Panc1 (cell line): Measurements from ENCODE around the gene LARGE2. TPM values are rescaled to one million over a fixed set of nuclear protein-coding genes. Genes with fewer than 3 reads are reported as not detected.

Experiments
- ATAC-seq: fragments of 200-7000 bp; cut with Tn5 transposase; 2 replicates; pipeline ENCODE4 v1.9.1; 2020; ENCODE audit warnings: mild to moderate bottlenecking, moderate library complexity
- BruUV-seq: library from RNA; stranded (reverse); fragments of 400-500 nt; replicated peaks from 2 replicates; lab custom pipeline; 2021; lab: Mats Ljungman, UMichigan
- CTCF ChIA-PET: fragments of 300-600 bp; sonication (Branson Sonifier 250); formaldehyde crosslinking; loops from one replicate; lab custom pipeline; 2022; ENCODE audit warnings: antibody characterized with exemption; lab: Charles Lee
- POLR2A ChIA-PET: fragments of 300-600 bp; sonication (Branson Sonifier 250); formaldehyde crosslinking; loops from one replicate; lab custom pipeline; 2022; ENCODE audit warnings: antibody characterized with exemption; lab: Charles Lee
- DNase-seq: peaks from one replicate; pipeline ENCODE4 v3.0.0-alpha.2; 2010; ENCODE audit warnings: low read depth, low spot score
- H3K27ac ChIP-seq: 2 replicates; pipeline ENCODE4 v1.5.1; 2011; ENCODE audit warnings: mild to moderate bottlenecking, low read length, inconsistent platforms
- H3K27me3 ChIP-seq: fragments of 200-500 bp; sonication (Bioruptor generic); 2 replicates; pipeline ENCODE4 v1.6.0; 2014; ENCODE audit warnings: low read length, inconsistent platforms; ENCODE audit not compliant: control insufficient read depth, insufficient read depth
- H3K36me3 ChIP-seq: fragments of 200-500 bp; sonication (Bioruptor generic); 2 replicates; pipeline ENCODE4 v1.5.1; 2014; ENCODE audit warnings: inconsistent platforms, mild to moderate bottlenecking, low read length, moderate library complexity; ENCODE audit not compliant: control insufficient read depth, insufficient read depth
- H3K4me1 ChIP-seq: 2 replicates; pipeline ENCODE4 v1.5.1; 2011; ENCODE audit warnings: inconsistent platforms, mild to moderate bottlenecking, low read length, moderate library complexity; ENCODE audit not compliant: control insufficient read depth, insufficient read depth
- H3K4me3 ChIP-seq, 2 experiments: 2 replicates each; pipeline ENCODE4 v1.5.1; 2011 to 2012; ENCODE audit warnings: low read depth in 2 of 2, low read length in 2 of 2, mild to moderate bottlenecking in 2 of 2, inconsistent platforms in 1 of 2, moderate library complexity in 1 of 2
- H3K9me3 ChIP-seq: fragments of 200-500 bp; sonication (Bioruptor generic); 2 replicates; pipeline ENCODE4 v1.5.1; 2014; ENCODE audit warnings: low read depth, mild to moderate bottlenecking, inconsistent platforms, low read length, moderate library complexity; ENCODE audit not compliant: control insufficient read depth, insufficient read depth
- POLR2AphosphoS5 ChIP-seq: IDR thresholded peaks from 2 replicates; pipeline ENCODE4 v1.6.1; 2012; ENCODE audit warnings: mild to moderate bottlenecking, low read depth, low read length, moderate library complexity
- SIN3A ChIP-seq: IDR thresholded peaks from 2 replicates; pipeline ENCODE4 v1.6.1; 2012; ENCODE audit warnings: low read depth, mild to moderate bottlenecking, low read length, moderate library complexity, borderline replicate concordance; ENCODE audit not compliant: insufficient read depth
- TCF7L2 ChIP-seq: IDR thresholded peaks from 2 replicates; pipeline ENCODE4 v1.6.1; 2011; ENCODE audit warnings: mild to moderate bottlenecking, low read depth, low read length, inconsistent platforms
- in situ Hi-C: cut with HindIII; loops from 2 replicates; pipeline ENCODE4 v1.10.0; 2016; ENCODE audit warnings: low sequenced_read_pairs, low pct_unique_long_range_greater_than_20kb
- intact Hi-C: fragments of 100-400 bp; cut with micrococcal nuclease; formaldehyde crosslinking; loops from one replicate; pipeline ENCODE4 v1.10.0; 2022; ENCODE audit not compliant: unreplicated experiment
- total RNA-seq: library from RNA; stranded (reverse); gene quantifications from one replicate; pipeline ENCODE4 v1.2.1, GENCODE V29; 2021; ENCODE audit not compliant: unreplicated experiment
- TF ChIP-seq, protein P1 (sequence below): fragments of 450-650 bp; IDR thresholded peaks from 2 replicates; pipeline ENCODE4 v1.5.1; 2017; ENCODE audit warnings: mild to moderate bottlenecking
- TF ChIP-seq, protein P2 (sequence below), 2 experiments: IDR thresholded peaks; 2 replicates each; pipeline ENCODE4 v1.6.1; 2011 to 2012; ENCODE audit warnings: low read depth in 2 of 2, control low read depth in 1 of 2, low read length in 1 of 2, mild to moderate bottlenecking in 1 of 2, moderate library complexity in 1 of 2; ENCODE audit not compliant: insufficient read depth in 1 of 2

Gene LARGE2
- total RNA-seq, 1 experiment from 2014 or later = 1.4 TPM

- H3K27ac ChIP-seq = no peak overlapping the region
- H3K9me3 ChIP-seq = no peaks in the 10 kb centered on the region
- in situ Hi-C loops = no loop called here
- H3K27me3 ChIP-seq = no peaks in the 10 kb centered on the region
- no TSS peak for BruUV-seq
- no peak overlapping the region for H3K4me3 ChIP-seq
- H3K4me1 ChIP-seq = peaks cover 9% of the 10 kb centered on the region
- no peak for DNase-seq
- intact Hi-C loops = no loop called here
- TF ChIP-seq, protein P1, sequence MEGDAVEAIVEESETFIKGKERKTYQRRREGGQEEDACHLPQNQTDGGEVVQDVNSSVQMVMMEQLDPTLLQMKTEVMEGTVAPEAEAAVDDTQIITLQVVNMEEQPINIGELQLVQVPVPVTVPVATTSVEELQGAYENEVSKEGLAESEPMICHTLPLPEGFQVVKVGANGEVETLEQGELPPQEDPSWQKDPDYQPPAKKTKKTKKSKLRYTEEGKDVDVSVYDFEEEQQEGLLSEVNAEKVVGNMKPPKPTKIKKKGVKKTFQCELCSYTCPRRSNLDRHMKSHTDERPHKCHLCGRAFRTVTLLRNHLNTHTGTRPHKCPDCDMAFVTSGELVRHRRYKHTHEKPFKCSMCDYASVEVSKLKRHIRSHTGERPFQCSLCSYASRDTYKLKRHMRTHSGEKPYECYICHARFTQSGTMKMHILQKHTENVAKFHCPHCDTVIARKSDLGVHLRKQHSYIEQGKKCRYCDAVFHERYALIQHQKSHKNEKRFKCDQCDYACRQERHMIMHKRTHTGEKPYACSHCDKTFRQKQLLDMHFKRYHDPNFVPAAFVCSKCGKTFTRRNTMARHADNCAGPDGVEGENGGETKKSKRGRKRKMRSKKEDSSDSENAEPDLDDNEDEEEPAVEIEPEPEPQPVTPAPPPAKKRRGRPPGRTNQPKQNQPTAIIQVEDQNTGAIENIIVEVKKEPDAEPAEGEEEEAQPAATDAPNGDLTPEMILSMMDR = no peak
- CTCF ChIA-PET = no interaction called here
- peaks cover 9% of the 10 kb centered on the region for H3K36me3 ChIP-seq
- no peak for ATAC-seq
- POLR2A ChIA-PET = no interaction called here
These were observed 8.4 kb upstream of the LARGE2 start for GRCh38 chr11:45913942-45914635.

GRCh38 chr11:45915446-45915845, 7.0 kb upstream of the LARGE2 start:
- DNase-seq (no peak), ATAC-seq (no peak)
- H3K27ac ChIP-seq = no peak overlapping the region
- no peak for TF ChIP-seq TCF7L2
- TF ChIP-seq POLR2AphosphoS5 = no peak
- TF ChIP-seq SIN3A = no peak
- TF ChIP-seq, protein P1 = no peak
- TF ChIP-seq, protein P2, sequence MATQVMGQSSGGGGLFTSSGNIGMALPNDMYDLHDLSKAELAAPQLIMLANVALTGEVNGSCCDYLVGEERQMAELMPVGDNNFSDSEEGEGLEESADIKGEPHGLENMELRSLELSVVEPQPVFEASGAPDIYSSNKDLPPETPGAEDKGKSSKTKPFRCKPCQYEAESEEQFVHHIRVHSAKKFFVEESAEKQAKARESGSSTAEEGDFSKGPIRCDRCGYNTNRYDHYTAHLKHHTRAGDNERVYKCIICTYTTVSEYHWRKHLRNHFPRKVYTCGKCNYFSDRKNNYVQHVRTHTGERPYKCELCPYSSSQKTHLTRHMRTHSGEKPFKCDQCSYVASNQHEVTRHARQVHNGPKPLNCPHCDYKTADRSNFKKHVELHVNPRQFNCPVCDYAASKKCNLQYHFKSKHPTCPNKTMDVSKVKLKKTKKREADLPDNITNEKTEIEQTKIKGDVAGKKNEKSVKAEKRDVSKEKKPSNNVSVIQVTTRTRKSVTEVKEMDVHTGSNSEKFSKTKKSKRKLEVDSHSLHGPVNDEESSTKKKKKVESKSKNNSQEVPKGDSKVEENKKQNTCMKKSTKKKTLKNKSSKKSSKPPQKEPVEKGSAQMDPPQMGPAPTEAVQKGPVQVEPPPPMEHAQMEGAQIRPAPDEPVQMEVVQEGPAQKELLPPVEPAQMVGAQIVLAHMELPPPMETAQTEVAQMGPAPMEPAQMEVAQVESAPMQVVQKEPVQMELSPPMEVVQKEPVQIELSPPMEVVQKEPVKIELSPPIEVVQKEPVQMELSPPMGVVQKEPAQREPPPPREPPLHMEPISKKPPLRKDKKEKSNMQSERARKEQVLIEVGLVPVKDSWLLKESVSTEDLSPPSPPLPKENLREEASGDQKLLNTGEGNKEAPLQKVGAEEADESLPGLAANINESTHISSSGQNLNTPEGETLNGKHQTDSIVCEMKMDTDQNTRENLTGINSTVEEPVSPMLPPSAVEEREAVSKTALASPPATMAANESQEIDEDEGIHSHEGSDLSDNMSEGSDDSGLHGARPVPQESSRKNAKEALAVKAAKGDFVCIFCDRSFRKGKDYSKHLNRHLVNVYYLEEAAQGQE (IDR thresholded peaks at IDR 0.05; ENCODE audit: insufficient read depth in 1 of 2, low read depth in 2 of 2, low read length in 1 of 2) = no peak
- H3K27me3 ChIP-seq = no peaks in the 10 kb centered on the region
- no TSS peak for BruUV-seq
- H3K9me3 ChIP-seq = no peaks in the 10 kb centered on the region
- H3K4me1 ChIP-seq = peaks cover 11% of the 10 kb centered on the region
- H3K4me3 ChIP-seq = no peak overlapping the region
- CTCF ChIA-PET = no interaction called here
- intact Hi-C loops (no loop called here), in situ Hi-C loops (no loop called here)
- peaks cover 9% of the 10 kb centered on the region for H3K36me3 ChIP-seq
- POLR2A ChIA-PET = no interaction called here
